Forelimb muscle (tissue), 1 donor: ENCODE data around the gene FAM53B. TPM values are rescaled to one million over a fixed set of nuclear protein-coding genes. Genes with fewer than 3 reads are reported as not detected.
"Not testable (repeated sequence)": the region's sequence is repeated elsewhere in the genome, so short reads cannot be mapped to it uniquely, and the experiment has no call there.

Experiments used
- DNase-seq: peaks from one replicate; pipeline ENCODE4 v3.0.0-alpha.2; 2013; ENCODE audit warnings: low read depth
- polyA plus RNA-seq: library from polyadenylated mRNA; unstranded; fragments of 120-200 nt; gene quantifications from one replicate; pipeline ENCODE4 v1.2.1, GENCODE V29; 2013; ENCODE audit not compliant: insufficient read length

The FAM53B gene
- polyA plus RNA-seq, 1 donor: 27.6 TPM

DNA sequence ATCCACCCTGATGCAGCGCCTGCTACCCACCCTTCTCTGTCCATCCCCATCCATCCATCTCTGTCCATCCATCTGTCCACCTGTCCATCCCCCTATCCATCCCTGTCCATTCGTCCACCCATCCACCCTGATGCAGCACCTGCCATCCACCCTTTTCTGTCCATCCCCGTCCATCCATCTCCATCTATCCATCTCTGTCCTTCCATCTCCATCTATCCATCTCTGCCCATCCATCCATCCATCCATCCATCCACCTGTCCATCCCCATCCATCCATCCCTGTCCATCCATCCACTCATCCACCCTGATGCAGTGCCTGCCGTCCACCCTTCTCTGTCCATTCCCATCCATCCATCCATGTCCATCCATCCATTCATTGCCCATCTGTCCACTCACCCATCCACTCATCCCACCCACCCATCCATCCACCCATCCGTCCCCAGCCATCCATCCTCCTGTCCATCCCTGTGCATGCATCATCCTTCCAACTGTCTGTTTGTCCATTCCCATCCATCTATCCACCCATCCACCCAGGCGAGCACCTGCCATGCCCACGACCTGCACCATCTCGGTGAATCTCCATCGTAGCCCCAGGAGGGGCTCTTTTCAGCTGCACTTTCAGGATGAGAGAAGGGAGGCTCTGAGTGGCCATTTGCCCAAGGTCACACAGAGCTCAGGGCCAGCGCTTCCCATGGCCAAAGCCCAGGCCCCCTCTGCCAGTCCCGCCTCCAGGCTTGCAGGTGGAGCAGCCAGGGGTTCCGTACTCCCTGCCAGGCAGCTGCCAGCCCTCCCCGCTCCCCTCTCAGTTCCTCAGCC, 145.2 kb downstream of the FAM53B start:
- DNase-seq: no peak

DNA sequence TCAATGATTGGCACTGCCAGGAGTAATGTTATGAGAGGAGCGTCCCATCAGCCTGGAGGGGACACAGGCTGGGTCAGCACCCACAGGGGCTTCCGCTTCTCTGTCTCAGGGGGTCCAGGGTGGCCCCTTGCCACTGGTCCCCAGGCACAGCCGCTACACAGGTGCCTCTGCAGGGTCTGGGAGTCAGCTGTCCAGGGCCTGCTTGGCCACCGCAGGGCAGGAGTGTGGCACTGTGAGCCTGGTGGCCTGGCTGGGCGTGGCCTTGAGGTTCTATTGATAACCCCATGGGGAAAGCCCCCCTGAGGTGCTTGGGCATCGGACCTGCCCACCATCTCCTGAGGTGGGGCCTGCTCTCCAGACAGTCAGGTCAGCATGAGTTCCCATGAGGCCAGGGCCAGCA, 146.0 kb downstream of the FAM53B start:
- DNase-seq: no peak

DNA sequence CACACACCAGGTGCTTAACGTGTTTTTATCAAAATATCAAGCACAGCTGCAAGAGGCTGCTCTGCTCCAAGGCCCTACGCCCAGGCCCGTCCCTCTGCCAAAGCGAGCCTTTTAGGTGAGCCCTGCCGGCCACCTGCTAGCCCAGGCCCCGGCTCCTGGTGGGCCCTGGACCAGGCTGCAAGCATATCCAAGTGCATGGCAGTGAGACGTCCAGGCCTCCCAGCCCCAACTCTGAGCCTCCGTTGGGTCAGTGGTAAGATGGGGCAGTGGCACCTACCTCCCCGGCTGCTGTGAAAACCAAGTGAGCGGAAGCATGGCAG, 146.4 kb downstream of the FAM53B start:
- DNase-seq: no peak

DNA sequence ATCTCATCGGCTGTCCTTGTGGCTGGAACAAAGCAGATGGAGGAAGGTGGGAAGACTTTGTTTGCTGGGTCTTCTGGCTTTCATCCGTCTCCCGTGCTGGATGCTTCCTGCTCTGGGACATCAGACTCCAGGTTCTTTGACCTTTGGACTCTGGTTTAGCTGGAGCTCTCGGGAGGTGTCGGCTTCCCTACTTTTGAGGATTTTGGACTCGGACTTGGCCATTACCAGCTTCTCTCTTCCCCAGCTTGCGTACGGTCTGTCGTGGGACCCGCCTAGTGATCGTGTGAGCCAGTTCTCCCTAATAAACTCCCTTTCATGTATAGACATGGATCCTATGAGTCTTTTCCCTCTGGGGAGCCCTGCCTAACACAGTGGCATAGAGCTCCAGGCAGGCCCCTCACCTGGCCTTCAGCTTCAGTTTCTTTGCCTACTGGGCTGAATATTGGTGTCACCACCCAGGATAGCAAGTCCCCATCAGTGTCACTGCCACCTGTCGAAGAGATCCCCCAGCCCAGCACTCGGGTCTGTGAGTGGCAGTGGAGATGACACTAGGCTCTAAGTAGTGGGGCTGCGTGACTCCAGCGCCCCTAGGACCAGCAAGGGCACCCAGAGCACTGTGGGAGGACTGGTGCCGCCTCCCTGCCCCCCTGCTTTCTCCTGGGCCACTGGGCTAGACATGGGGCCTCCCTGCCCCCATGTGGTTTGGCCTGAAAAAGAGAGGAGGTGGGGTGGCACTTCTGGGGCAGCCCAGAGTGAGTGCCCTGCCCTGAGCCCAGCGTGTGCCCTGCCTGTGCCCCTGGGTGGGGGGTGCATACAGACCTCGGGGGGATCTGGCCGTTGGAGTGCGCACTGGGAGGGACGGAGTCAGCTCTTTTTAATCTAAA, 147.0 kb downstream of the FAM53B start:
- DNase-seq: no peak

DNA sequence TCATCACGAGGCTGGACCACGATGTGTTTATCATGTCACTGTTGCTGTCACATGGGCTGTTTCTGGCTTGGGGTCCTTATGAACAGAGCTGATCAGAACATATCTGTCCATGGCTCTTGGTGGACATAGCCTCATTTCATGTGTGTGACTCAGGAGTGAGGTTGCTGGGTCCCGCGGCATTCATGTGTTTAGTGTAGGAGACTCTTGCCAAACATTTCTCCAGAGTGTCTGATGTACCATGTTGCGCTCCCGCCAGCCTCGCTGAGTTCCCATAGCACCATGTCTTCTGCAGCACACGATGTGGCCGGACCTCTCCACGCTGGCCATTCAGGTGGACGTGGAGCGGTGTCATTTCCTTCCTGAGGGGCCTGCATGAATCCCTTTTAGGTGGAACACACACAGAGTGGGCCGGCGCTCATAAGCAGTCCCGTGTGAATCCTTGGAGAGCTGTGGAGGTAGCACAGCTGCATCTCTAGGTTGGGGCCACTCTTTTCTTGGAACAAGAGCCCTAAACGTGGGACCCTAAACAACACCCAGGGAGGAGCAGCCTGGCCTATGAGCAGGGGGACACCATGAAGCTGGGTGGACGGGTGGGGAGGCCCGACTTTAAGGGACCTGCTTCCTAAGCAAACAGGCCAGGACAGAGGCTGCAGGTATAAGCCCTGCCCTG, 147.9 kb downstream of the FAM53B start:
- DNase-seq: no peak

DNA sequence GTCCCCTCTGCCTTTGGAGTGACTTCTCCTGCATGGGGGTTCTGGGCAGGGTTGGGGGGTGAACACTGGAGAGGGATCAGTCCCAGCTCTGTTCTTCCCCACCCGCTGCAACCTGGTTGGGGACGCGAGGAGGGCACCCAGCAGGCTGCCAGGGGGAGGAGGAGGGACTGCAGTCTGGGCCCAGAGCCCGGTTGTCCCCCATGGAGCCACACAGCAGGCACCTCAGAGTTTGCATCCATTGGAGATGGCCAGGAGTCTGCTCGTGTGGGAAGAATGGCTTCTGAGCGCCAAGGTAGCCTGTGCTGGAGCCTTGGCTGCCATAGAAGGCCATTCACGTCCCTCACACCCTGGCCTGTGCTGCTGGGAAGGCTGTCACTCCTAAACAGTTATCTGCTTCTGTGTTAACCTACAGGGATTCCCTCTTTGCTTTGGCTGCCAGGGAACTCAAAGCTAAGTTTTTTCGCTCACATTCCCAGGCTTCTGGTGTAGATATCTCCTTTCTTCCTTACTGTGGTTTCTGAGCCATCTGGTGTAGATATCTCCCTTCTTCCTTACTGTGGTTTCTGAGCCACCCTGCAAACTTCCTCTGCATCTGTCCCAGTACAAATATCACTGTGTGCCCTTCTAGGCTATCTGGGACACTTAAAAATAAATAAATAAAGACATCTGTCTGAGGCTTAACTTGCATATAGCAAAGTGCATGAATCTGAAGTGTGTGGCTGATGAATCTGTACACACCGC, 148.9 kb downstream of the FAM53B start:
- DNase-seq: no peak

DNA sequence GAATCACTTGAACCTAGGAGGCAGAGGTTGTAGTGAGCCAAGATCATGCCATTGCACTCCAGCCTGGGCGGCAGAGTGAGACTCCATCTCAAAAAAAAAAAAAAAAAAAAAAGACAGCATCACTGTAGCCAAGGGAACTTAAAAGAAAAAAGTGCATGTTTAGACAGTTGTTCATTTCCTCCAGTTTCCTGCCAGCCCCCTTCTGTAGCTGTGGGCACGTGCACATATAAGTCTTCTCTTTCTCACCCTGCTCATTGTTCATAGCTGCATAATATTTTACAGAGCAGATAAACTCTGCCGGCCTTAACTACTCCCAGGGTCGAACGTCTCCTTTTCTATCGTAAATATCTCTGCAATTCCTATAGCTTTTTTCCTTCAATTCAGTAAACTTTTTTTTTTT, 149.9 kb downstream of the FAM53B start:
- DNase-seq: no peak

DNA sequence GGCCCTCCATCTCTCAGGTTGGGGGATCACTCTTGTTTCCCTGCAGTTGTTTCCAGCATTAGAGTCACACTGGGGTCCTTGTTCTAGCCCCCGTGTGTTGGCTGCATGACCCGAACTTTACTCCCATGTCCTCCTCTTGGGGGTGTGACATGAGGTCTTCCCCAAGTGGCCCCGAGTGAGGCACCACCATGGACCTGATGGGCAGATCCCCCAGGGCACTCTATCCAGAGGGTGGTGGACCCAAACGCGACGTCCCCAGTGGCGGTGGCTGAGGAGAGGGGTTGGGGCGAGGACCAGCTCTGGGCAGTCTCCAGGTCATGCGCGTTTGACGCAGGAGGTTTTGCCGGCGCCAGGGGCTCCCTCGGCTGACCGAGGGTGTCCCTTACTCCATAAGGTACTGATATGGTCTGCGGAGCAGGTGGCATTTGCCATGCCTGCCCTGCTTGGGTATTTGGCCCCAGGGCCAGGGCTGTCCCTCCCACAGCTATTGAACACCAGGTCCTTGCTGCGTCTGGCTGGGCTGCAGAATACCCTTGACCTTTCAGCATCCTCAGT, 150.7 kb downstream of the FAM53B start:
- DNase-seq: no peak

DNA sequence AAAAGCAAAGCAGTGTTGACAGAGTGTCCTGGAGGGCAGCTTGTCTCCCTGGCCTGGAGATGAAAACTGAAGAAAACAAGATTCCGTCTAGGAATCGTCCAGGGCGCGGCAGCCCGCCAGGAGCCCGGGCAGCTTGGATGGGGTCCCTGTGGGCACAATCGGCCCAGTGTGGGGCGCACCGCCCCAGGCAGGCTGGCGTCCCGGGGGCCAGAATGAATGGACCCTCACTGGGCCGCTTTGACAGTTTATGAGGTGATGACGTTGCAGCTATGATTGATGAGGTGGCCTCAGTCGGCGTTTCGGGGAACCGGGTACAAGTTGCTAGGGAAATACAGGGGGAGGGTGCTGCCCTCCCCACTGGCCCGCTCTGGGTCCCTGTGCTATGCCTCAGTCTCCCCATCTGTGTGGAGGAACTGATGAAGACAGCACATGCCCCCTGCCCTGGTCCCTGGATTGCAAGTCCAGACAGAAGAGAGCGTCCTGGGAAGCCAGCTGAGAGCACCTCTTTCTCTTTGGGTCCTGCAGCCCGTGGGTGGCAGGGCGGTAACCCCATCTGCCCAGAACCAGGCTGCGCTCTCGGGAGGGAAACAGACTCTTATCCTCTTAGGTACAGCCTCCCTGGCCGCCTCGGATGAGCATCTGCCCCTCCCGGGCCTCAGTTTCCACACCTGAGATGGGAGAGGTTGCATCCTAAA, 151.3 kb downstream of the FAM53B start:
- no peak for DNase-seq

DNA sequence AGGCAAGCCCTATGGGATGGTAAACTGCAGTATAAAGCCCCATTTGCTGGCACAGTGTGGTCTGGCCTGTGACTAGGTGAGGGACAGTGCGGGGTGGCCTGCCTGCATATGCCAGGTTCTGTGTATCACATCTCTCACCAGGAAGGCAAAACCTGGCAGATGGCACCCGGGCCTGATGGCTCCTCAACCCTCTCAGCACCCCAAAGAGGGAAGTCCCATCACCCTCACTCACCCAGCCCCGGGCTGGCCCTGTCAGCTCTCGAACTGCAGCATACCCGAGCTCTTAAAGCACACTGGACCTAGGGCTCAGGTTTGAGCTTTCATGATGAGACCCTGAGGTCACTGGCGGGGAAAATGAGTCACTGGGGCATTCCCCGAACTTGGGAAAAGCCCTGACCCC, 152.1 kb downstream of the FAM53B start:
- no peak for DNase-seq

DNA sequence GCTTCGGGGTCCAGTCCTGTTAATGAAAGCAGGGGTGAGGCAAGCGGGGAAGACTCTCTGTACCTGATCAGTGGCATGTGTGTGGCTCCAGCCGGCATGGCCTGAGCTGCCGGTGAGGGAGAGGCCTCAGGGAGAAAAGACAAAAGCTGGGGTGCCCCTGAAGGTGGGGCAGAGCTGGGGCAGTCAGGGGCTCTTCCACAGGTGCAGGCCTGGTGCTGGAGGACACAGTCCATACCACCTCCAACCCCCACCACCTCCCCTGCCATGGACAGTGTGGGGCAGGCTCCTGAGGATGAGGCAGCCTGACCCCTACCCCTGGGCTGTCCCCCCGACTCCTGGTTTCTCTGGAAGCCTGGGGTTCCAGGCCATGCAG, 153.1 kb downstream of the FAM53B start:
- no peak for DNase-seq

DNA sequence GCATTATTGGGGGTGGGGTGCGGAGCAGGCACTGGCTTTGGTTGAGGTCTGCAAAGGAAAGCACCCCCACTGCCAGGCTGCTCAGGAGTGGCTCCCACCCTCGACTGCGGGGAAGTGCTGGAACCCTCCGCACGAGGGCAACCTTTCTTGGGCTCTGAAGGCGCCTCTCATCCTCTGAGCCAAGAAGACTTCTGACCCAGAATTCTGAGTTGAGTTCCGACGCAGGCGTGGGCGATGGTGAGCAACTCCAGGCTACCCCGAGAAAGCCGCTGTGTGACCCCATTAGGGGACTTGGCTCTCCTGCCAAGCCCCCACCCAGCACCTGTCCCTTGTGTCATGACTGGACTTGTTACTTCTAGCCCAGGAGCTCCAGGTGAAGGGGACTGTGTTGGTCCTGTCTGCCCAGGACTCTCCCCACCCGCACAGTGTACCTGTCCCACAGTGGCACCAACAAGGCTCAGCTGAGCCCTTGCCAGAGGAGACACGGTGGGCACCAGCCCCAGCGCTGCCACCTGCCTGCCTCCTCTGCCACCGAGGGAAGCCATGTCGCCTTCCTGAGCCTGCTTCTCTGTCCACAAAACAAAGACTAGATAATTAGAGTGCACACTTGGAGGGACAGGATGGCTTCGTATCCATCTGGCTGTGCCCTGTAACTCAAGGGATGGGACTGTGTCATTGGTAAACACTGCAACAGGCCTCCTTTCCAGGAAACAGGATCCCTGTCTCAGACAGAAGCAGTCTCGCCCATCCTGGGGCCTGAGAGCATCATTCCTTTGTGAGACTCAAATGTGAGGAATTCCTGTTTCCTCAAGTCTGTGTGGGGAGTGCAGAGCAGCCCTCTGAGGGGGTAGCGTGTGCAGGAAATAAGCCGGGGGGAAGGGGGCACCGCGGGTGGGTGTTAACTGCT, 153.7 kb downstream of the FAM53B start:
- DNase-seq: no peak

DNA sequence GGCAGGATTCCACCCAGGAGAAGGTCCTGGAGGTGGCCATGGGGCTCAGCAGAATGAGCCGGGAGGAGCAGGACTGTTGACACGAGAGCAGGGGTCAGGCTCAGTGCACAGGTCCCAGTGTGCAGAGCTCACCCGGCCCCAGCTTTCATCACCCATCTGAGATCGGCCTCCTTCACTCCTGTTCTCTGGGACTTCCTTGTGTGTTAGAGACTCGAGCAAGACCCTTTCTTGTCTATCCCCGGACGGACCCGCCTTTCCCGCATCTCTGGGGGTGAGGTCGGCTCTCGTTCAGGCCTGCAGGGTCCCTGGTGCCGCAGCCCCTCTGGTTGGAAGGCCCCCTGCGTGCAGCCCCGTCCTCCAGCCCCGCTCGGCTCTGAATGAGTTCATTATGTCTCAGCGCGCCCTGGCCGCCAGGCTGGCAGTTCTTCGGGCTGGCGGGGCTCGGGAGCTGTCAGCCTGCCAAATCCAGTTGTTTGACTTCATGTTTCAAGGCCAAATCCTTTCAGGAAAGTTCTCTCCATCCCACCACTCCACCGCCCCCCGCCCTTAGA, 154.6 kb downstream of the FAM53B start:
- no peak for DNase-seq

DNA sequence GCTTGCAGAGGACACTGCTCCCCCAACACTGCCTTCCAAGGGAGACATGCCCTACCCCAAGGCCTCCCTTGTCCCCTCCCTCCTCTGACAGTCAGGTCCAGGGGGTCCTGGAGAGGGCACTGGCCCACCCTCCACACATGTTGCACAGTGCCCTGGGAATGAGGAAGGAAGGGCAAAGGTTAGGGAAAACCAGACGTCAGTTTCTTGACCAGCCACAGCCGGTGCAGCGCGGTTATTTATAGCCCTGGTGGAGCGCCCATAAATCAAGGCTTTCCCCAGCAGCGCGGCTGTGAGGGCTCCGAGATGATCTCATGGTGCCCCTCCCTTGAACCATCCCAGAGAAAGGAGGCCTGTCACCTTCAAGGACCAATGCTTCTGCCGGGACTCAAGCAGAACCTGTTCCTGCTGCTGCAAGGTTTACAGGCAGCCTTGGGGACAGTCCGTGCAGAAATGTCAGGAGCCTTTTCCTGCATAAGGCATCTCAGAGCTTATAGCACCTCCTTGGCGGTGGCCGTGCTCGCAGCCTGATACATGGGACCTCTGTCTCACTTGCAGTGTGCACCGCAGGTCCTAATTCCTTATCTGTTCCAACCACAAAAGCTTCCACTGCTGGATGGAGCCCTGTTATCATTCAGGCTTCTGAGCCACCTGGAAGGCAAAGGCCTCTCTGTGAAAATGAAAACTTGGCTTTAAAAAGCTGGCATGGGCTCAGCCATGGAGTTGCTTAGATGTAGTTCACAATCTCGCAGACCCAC, 155.3 kb downstream of the FAM53B start:
- no peak for DNase-seq

DNA sequence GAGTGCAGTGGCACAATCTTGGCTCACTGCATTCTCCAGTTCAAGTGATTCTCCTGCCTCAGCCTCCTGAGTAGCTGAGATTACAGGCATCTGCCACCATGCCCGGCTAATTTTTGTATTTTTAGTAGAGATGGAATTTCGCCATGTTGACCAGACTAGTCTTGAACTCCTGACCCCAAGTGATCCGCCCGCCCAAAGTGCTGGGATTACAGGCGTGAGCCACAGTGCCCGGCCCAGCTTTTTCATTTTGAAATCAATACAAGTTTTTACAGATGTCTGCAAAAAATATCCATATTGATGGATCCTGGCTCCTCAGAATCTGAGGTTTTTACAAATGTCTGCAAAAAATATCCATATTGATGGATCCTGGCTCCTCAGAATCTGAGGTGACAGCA, 155.8 kb downstream of the FAM53B start:
- DNase-seq: not testable (repeated sequence)

DNA sequence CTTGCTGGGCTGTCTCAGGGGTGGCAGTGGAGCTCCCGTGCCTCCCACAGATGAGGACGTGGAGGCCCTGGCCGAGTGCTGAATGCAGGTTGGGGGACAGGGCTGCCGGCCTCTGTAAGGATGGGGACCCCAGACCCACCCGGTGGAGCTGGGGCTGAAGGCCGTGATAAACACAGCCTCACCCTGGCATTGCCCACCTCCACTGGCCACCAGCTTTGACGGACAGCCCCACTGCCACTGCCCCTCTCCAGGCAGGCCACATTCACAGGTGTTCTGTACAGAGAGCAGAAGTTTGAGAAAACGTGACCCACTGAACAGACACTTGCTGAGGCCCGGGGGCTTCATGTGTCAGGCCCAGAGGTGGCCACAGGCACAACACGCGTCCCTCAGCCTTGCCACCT, 156.4 kb downstream of the FAM53B start:
- DNase-seq: no peak

DNA sequence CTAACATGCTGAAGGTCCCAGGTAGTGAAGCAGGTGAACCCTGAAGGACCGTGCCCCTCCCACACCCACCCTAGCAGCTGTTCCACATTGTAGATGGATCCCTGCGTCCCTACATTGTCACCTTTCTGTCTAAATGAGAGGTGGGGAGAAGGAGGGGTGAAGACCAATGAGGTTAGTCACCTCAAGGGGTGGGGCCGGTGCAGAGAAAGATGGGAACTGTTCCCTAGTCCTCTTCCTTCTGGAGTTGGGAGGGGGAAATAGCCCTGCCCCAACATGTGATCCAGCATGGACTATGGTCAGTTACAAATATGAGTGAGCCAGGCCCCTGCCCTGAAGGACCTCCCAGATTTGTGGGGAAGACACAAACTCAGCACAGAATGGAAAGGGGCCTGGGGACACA, 158.0 kb downstream of the FAM53B start:
- DNase-seq: no peak

DNA sequence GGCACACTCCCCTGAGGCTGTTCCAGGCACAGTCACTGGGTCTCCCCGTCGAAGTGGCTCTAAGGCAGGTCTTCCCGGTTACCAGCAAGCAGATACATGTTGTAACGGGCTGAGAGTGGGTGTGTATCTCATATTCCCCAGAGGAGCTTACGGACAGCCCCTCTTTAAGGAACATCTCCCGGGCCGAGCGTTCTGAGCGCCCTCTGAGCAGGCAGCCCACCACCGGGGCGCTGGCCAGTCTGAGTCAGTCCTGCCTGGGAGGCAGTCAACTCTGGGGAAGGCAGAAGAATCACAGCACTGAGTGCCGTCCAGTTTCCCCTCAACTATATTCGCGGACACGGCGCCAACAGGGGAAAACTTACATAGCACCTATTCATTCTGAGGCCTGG, 165.2 kb downstream of the FAM53B start:
- DNase-seq: no peak
